HG03432 (cell line): ENCODE data around the gene KCNH1.

Source experiments
- ATAC-seq: cut with Tn5 transposase; IDR thresholded peaks from one replicate; pipeline ENCODE4 v1.9.1; 2021; ENCODE audit warnings: mild to moderate bottlenecking, moderate library complexity; ENCODE audit not compliant: unreplicated experiment

The KCNH1 gene

DNA sequence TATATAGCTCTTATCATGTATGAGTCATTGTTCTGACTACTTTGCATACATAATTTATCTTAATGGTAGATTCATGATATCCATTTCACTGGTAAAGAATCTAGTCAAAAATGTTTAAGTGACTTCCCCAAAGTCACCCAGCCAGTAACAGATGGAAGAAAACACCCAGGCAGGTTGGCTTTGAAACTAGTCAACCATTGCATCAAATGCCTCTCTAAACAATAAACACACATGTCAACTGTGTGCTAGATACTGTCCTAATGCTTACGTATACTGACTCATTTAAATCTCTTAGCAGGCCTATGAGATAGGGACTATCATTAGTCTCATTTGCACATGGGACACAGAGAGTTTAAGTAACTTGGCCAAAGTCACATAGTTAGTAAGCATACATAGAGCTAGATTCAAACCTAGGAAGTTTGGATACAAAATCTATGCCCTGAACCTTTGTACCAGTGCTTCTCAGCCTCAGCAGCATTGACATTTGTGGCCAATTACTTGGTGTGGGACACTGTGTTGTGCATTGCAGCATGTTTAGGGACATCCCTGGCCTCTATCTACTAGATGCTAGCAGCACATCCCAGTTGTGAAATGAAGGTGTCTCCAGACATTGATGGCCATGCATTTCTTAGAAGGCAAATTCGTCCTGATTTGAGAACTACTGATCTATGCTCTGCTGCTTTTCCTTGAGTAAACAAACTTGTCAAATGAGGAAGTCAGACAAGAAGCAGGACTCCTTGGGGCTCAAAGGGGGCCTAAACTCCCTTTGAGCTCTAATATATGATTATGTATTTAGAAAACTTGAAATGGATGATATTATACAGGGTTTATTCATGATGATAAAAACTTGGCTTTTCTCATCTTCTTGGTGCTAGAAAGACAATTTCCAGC, 316.3 kb downstream of the KCNH1 start:
- no peak for ATAC-seq

DNA sequence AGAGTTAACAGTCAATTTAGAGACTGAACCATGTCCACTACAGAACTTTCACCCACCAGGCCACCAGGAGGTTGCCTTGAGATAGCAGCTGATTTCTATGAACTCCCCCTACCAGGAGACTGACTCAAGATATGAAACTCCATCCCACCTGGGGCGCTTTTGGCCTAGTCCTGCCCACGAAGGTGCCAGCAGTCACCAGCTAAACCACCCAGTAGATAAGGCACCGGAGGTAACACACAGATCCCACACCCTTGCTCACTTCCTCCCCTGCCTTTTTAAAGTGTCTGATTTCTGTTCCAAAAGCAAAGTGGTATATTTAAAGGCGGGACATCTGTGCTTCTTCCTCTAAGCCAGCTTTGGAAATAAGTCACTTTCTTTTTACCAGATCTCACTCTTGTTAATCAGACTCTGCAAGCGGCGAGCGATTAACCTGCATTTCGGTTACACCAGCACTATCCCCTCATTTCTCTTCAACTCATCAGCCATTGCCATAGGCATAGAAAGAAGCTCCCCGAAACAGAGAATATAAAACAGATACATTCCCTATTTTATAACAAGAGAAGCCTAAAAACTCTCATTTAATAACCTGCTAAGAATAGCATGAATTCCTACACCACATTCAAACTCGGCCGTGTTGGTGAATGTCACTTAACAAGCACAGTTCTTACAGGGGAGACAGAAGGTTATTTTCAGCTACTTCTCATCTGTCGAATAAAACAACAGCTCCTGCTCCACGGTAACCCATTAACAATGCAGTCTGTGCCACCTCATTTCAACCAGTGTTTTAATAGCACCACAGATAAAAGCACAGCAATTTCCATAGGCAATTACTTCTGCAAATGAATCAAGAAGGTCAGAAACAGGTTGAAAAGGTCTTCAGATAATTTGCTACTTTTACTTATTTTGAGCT, 318.1 kb downstream of the KCNH1 start:
- ATAC-seq: no peak

DNA sequence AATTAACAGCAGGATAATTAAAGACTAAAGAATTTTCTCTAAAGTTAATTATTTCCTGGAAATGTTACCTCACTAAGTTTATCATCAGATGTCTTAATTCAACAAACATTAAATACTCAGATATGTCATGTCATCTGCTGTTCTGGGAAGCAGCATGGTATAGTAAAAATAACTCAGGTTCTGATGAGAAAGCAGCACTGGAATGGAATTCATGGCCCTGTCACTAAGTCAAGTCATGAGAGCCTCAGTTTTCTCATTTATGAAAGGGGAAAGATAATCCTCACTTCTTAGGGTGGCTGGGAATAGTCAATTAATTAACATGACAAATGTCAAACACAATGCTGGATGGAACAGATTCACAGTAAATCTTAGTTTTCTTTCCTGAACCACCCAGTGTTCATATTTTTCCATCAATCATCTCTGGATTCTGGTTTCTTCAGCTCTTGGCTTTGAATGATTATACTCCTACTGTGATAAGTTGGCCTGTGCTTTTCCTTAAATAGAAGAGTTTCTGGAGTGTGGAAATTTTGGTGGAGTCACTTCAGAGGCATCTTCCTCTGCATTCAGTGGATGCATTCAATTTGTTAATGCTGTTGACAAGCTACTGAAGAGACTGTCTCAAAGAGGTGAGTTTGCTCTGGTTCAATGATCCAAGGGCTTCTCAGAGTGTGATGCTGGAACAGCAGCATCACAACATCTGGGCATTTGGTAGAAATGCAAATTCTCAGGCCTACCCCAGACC, 319.4 kb downstream of the KCNH1 start:
- ATAC-seq: no peak

DNA sequence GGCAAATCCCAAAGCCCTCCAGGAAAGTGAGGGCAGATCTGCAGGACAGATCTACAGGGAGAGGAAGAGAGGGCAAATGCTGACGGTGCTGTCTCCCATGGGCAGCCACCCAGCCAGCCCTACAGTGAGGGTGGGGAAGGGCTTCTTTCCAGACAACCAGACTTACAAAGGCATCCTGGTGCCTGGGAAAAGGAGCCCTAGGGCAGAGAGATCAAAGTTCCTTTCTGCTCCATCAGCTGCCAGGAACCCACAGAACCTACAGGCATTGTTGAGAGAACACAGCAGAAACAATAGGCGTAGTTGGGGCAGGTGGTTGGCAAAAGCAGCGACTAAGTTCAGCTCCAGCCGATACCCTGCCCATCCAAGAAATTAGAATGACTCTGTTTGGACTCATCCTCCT, 332.4 kb downstream of the KCNH1 start:
- no peak for ATAC-seq

DNA sequence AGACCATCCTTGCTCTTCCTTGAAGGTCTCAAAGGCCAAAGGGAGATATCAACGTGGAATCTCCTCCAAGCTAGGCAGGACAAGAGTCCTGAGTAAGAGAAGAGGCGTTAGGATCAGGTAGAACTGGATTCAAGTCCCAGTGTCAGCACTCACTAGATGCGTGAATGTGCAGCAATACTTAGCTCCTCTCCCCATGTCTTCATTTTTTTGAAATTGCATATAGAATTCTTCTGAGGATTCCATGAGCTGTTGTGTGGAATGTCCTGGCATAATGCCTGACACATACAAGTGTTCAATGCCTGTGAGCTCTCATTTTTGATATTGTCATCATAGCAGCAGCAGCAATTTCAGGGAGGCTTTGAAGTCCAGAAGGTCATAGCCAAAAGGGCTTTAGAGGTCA, 333.2 kb downstream of the KCNH1 start:
- ATAC-seq: no peak

DNA sequence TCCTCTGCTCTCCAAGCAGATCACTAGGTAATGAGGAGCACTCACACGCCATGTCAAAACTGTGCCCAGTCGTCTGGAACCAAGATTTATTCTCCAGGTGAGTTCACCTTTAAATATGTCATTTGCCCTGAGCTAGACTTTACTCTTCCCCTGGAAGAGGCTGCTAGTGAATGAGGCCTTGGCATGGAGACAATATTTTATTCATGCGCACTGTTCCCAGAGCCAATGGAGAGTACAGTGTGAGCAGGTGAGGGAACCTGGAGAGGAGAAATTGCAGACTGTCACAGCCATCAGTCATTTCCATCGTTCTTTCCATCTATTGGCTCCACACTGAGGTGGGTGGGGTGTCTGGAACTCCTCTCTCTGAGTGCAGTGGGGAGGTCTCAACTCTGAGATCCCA, 333.6 kb downstream of the KCNH1 start:
- no peak for ATAC-seq

DNA sequence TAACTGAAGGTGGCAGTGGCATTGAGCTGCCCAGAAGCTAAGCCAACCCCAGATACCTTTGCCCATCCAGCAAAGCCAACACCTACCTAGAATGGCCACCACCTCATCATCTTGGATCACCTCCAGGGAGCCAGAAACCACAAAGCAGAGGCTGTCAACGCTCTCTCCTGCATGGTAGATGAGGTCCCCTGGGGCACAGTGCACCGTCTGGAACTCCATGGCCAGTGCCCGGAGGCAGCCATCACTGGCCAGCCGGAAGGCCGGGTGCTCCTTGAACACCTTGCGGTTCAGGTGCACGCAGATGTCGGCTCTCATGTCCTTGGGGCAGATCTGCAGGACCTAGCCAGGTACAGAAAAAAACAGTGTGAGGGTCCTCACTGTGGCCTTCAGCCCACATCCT, 336.5 kb downstream of the KCNH1 start:
- no peak for ATAC-seq

DNA sequence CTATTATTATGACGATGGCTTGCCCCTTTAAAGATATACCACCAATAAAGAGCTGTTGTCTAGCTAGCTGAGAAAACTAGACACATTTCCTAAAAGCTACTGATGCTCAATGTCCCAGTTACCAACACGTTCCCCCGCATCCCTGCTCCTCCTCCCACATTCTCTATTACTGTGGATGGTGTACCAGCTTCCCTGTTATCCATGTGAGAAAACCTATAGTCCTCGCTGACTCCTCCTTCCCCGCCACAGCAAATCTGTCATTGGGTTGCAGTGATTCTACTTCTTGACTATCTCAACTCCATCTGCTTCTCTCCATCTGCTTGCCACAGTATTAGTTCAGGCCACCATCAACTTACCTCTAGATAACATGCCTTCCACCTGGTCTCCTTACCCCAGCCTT, 337.5 kb downstream of the KCNH1 start:
- ATAC-seq: no peak

DNA sequence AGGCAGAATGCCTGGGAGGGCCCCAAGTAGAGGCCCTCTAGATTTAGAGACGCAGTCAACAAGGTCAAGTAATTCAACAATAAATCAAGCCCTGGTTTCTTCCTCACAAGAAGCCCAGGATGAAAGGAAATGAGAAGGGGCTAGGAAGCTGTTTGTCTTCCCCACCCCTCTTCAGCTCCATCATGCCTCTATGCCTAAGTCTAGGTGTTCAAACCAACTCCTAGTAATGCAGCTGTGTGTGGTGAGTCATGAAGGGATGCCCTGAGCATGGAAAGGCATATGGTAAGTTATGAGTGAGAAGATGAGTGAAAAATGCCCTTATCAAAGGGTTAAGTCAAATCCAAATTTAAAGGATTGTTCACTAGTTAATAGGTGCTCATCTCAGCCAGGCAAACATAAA, 339.5 kb downstream of the KCNH1 start:
- ATAC-seq: no peak

DNA sequence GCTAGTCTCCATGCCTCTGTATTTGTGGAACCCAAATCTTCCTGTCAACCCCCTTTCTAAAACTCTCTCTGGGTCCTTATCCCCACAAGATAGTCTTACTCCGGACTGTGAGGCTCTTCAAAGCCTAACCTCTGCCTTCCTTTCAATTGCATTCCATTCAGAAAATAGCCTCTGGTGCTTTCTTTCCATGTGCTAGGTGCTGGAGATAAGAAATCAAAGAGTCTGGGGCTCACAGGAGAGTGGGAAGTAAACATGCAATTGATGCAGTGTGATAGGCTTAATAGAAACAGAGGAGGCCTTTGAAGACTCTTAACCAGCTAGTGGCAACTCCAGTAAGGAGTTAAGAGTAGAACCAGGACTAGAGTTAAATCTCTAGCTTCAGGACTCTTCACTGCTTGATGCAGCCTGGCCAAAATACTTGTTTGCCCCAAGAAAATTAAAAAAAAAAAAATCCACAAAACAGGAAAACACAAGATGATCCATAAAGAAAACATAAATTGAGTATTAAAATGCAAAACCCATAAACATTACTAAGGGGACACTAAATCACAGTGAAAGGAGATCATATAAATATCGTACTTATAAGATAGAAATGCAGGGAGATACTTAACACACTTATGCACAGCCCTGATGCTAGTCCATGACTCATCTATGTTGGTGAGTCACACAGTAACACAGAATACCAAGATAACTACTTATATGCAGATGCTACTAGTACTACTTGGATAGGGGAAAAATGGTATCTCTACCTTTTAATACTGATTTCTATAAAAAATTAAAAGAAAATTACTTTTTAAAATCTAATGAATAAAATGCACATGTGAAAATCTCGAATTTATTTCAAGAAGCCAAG, 341.5 kb downstream of the KCNH1 start:
- no peak for ATAC-seq

DNA sequence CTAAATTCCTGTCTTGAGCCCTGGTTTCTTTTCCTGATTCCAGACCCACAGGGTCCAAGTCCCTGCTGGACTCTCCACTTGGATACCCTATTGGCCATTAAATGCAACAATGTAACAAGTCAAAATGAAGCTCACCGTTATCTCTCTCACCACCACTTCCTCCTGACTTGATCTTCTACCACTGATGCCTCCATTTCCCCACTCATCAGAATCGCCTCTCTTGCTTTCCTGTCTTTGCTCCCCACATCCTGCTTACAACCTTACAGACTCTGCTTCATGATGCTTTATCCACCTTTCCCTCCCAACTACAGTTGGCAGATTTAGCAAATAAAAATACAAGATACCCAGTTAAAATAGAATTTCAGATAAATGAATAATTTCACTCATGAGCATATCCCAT, 343.8 kb downstream of the KCNH1 start:
- no peak for ATAC-seq

DNA sequence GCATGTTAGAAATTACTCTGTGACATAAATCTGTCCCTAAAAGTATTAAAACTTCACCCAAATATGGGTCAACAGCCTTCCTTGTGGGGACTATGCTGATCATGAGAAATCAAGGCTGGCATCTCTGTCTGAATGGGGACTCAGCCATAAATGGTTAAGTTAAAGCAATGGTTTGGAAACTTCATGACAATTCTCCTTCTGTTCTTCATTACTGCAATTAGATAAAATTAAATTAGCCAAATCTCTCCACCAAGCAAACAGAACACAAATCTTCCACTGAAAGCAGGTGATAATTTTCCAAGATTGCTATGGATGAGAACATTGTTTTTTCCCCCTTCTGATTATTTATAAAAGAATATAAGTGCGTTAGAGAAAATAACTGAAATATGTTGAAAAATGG, 346.1 kb downstream of the KCNH1 start:
- no peak for ATAC-seq

DNA sequence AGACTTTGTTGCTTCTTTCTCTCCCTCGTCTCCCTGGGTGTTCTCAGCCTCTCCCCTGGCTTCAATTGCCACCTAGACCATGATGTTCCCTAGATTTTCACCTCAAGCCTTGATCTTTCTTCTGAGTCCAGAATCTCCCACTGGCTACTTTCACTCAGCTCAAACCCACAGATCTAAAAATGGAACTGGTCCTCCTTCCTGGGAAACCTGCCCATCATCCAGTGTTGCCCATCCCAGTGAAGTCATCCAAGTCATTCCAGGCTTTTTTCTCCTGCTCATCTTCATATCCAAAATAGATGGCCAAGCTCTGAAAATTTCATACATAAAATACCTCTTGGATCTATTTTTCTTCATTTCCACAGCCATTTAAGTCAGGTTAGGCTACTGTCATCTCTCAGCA, 347.4 kb downstream of the KCNH1 start:
- ATAC-seq: no peak

DNA sequence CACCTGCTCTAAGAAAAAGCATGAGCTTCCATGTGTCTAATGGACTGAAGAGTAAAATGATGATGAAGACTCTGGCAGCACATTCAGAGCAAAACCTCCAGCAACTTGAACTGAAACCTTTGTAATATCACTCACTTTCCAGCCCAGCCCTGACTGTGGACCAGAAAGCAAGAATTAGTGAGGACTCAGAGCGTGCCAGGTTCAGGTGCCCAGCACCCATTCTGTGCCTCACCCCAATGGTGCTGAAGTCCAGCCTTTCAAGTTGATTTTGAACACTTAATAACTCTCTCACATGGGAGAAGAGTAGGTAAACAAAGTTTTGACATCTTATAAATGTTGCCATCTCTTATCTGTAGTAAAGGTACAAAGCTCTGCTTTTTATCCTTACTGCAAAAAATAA, 350.0 kb downstream of the KCNH1 start:
- ATAC-seq: no peak

DNA sequence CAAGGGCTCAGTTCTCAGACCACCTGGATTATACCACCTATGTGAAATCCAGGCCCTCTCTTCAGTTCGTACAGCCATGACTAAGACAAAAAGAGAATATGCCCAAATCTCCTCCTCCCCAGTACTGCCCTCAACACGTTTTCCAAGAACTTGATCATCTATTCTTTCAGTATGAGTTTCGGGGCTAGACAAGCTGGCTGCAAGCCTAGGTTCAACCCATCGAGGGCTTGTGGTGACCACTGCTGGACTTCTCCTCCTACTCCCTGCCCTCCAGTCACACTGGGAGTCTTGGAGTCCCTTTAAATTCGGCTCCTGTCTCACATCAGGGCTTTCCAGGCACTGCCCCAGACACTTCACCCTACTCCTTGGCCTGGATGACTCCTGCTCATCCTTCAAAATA, 352.3 kb downstream of the KCNH1 start:
- ATAC-seq: no peak

DNA sequence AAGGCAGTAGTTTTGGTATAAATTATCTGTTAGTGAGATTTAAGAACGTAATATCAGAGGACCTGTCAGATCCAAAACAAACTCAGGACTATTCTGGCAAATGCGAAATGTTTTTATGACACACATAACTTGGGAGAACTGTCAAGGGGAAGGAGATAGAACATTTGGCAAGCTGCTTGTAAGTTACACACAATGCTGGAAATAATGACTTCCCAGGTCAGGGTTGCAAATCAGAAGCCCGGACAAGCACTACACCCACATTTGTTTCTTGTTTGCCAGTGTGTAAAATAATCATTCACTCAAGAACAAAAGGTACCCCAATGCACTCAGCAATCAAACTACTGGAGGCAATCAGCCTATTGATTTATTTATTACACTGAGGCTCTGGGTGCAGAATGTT, 354.7 kb downstream of the KCNH1 start:
- no peak for ATAC-seq

DNA sequence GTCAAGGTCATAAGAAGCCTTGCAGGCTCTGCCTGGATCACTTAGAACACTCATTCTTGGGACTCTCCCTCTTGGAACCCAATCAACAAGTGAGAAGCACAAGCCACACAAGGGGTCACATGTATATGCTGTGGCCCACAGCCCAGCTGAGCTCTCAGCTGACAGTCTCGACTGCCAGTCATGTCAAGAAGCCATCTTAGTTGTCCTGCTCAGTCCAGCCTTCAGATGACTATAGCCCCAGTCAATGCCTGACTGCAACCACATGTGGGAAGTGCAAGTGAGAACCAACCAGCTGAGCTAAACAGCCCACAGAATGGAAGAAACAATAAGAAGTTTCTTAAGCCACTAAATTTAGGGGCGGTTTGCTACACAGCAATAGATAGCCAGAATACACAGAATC, 356.0 kb downstream of the KCNH1 start:
- no peak for ATAC-seq

DNA sequence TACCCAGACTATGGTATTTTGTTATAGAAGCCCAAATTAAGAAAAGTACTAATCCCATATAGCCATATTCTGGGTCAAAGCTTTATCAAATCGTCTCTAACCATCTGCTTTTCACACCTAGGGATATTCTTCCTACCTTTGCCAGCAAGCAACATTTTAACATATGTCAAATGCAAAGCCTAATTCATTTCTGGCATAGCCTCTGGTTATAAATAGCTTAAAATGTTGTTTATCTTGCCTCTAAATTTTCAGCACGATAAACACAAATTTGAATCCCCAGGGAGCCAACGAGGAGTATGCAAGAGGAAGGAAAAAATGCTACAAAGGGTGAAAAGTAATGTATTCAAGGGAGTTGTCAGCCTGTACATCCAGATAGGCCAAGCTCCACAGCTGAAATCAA, 357.2 kb downstream of the KCNH1 start:
- ATAC-seq: no peak

DNA sequence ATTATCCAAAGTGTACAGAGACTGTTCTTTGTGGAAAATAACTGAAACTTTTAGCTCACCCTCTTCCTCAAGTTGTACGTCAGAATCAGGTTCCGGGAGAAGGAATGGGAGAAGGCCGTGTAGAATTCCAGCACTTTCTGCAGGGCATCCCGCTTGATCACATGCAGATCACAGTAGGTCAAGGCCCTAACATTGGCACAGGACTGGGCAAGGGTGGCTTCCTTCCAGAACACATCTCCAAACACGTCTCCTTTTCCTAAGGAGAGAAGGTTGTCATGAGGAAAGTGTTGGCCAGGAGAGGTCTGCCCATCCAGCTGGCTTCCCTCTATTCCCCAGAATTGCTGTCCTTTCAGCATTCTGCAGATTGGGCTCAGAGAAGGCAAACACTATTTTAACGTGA, 358.7 kb downstream of the KCNH1 start:
- ATAC-seq: no peak

DNA sequence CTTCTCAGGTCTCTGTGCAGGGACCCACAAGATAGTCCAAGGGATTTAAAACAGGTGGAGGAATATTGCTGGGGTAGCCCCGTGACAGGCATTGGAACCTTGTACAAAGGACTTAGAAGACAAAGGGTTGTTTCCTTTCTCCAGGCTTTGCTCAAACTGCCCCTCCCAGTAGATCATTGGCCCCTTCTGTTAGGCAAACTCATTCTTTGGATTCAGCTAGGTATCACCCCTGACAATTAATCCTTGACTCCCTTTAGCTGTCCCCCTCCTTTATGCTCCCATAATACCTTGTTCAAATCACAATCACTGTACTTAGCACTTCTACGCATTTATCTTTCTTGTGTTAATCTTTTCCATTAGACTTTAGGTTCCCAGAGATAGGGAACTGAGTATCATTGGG, 360.5 kb downstream of the KCNH1 start:
- no peak for ATAC-seq
